Endothelial cell of umbilical vein (primary cell): ENCODE measurements around the gene UST. TPM values are rescaled to one million over a fixed set of nuclear protein-coding genes. Genes with fewer than 3 reads are reported as not detected.

Experiments
- BruUV-seq: library from RNA; stranded (reverse); fragments of 400-500 nt; replicated peaks from 2 replicates; lab custom pipeline; 2021; lab: Mats Ljungman, UMichigan
- CTCF ChIA-PET: fragments of 300-600, 350-600 bp; sonication (Branson Sonifier 250); formaldehyde crosslinking; loops from one replicate; lab custom pipeline; 2021; ENCODE audit warnings: antibody characterized with exemption, inconsistent platforms; lab: Charles Lee
- POLR2A ChIA-PET: fragments of 300-600, 350-600 bp; sonication (Branson Sonifier 250); formaldehyde crosslinking; loops from one replicate; lab custom pipeline; 2021; ENCODE audit warnings: antibody characterized with exemption, inconsistent platforms; lab: Charles Lee
- DNase-seq: peaks from one replicate; pipeline ENCODE4 v3.0.0-alpha.2; 2011; ENCODE audit warnings: low read depth, low spot score
- FAIRE-seq: peaks from 2 replicates; lab custom pipeline; 2011; peaks lifted over from hg19 to GRCh38; lab: Jason Lieb, UNC
- H2AFZ ChIP-seq: 2 replicates; pipeline ENCODE4 v1.6.0; 2012; ENCODE audit warnings: low read depth, low read length, control low read depth, inconsistent platforms
- H3K27ac ChIP-seq: 2 replicates; pipeline ENCODE4 v1.5.1; 2011; ENCODE audit warnings: low read depth, mild to moderate bottlenecking, control low read depth, low read length, moderate library complexity; ENCODE audit not compliant: insufficient read depth
- H3K27me3 ChIP-seq, 2 experiments: 2 replicates each; pipeline versions ENCODE4 v1.6.0 to v1.6.1; 2011; ENCODE audit warnings: low read length in 2 of 2, mixed read lengths in 1 of 2; ENCODE audit not compliant: control insufficient read depth in 2 of 2, insufficient read depth in 2 of 2
- H3K36me3 ChIP-seq, 2 experiments: 2 replicates in 1 of 2; 3 replicates in 1 of 2; pipeline ENCODE4 v1.5.1; 2011; ENCODE audit warnings: low read length in 2 of 2, mild to moderate bottlenecking in 1 of 2, moderate library complexity in 1 of 2; ENCODE audit not compliant: control insufficient read depth in 2 of 2, insufficient read depth in 2 of 2; ENCODE audit errors: extremely low read depth in 1 of 2
- H3K4me1 ChIP-seq: 3 replicates; pipeline ENCODE4 v1.5.1; 2011; ENCODE audit warnings: mild to moderate bottlenecking, low read length; ENCODE audit not compliant: control insufficient read depth, insufficient read depth; ENCODE audit errors: extremely low read depth
- H3K4me2 ChIP-seq: 2 replicates; pipeline ENCODE4 v1.6.1; 2011; ENCODE audit warnings: low read length, control low read depth, mixed read lengths; ENCODE audit not compliant: insufficient read depth
- H3K4me3 ChIP-seq, 3 experiments: fragments of 200-600 bp in 1 of 3; sonication (generic), shearing (Covaris generic) in 1 of 3; replicated peaks in 1 of 3; 2 replicates each; pipeline ENCODE4 v1.5.1; 2011 to 2016; ENCODE audit warnings: control low read depth in 3 of 3, low read length in 3 of 3, mild to moderate bottlenecking in 2 of 3, inconsistent platforms in 1 of 3, low read depth in 1 of 3, moderate library complexity in 1 of 3; ENCODE audit not compliant: insufficient read depth in 1 of 3
- H3K79me2 ChIP-seq: 2 replicates; pipeline ENCODE4 v1.6.0; 2012; ENCODE audit warnings: low read length, inconsistent platforms; ENCODE audit not compliant: control insufficient read depth, insufficient read depth
- H3K9ac ChIP-seq: replicated peaks from 2 replicates; pipeline ENCODE3; 2011; ENCODE audit warnings: low read length, control low read depth; ENCODE audit not compliant: insufficient read depth; ENCODE audit errors: extremely low read depth
- H3K9me1 ChIP-seq: replicated peaks from 3 replicates; pipeline ENCODE4 v1.6.0; 2011; ENCODE audit warnings: mild to moderate bottlenecking, low read length; ENCODE audit not compliant: control insufficient read depth, insufficient read depth; ENCODE audit errors: extremely low read depth
- H3K9me3 ChIP-seq: replicated peaks from 2 replicates; pipeline ENCODE4 v1.5.1; 2012; ENCODE audit warnings: low read length, inconsistent platforms; ENCODE audit not compliant: control insufficient read depth, insufficient read depth
- H4K20me1 ChIP-seq: replicated peaks from 2 replicates; pipeline ENCODE3; 2011; ENCODE audit warnings: mild to moderate bottlenecking, low read length; ENCODE audit not compliant: control insufficient read depth, insufficient read depth; ENCODE audit errors: extremely low read depth
- EZH2 ChIP-seq: IDR thresholded peaks from 2 replicates; pipeline ENCODE4 v1.6.1; 2012; ENCODE audit warnings: borderline replicate concordance, low read depth, mild to moderate bottlenecking, moderate library complexity, low read length, inconsistent platforms; ENCODE audit not compliant: severe bottlenecking
- FOS ChIP-seq: IDR thresholded peaks from 2 replicates; pipeline ENCODE4 v1.6.1; 2011; ENCODE audit warnings: mild to moderate bottlenecking, low read length, moderate library complexity, borderline replicate concordance; ENCODE audit not compliant: insufficient read depth
- JUN ChIP-seq: IDR thresholded peaks from 2 replicates; pipeline ENCODE4 v1.6.1; 2011; ENCODE audit warnings: borderline replicate concordance, low read depth; ENCODE audit not compliant: insufficient read length, insufficient read depth
- MYC ChIP-seq: IDR thresholded peaks from one replicate; pipeline ENCODE4 v1.6.1; 2011; ENCODE audit warnings: mild to moderate bottlenecking, low read depth, low read length
- POLR2A ChIP-seq: IDR thresholded peaks from 2 replicates; pipeline ENCODE4 v1.6.1; 2012; ENCODE audit warnings: low read depth, mild to moderate bottlenecking, control low read depth, low read length
- dilution Hi-C: fragments of 300-500 bp; cut with MboI; formaldehyde crosslinking; loops from one replicate; pipeline ENCODE4 v1.15.0; 2019; ENCODE audit warnings: low sequenced_read_pairs; ENCODE audit not compliant: extremely low pct_ligation_motif_present
- intact Hi-C: fragments of 100-400 bp; cut with micrococcal nuclease; formaldehyde crosslinking; loops from one replicate; pipeline ENCODE4 v1.10.0; 2022
- polyA plus RNA-seq, 4 experiments: library from polyadenylated mRNA; depleted of rRNA in 3 of 4; stranded (reverse) in 3 of 4; unstranded in 1 of 4; fragments of >200 nt; gene quantifications; 2 replicates each; pipeline versions ENCODE4 v1.2.1 to v1.2.3, GENCODE V29; 2011 to 2012; ENCODE audit warnings: missing spikeins in 1 of 4
- total RNA-seq: library from RNA; stranded (reverse); gene quantifications from 2 replicates; pipeline ENCODE4 v1.2.3, GENCODE V29; 2021

The UST gene
- total and polyA plus RNA-seq, 2 donors (not counting 3 experiments of a cell fraction or from before 2014, with no cell fraction given): 0.26 to 0.84 TPM

- POLR2A ChIA-PET: no interaction called here
Observed at GRCh38 chr6:148898376-148899014, 151.7 kb downstream of the UST start.

GRCh38 chr6:148904896-148905870, 158.4 kb downstream of the UST start:
- no peaks in the 10 kb centered on the region for H3K9me3 ChIP-seq
- FAIRE-seq: no peak
- BruUV-seq: no TSS peak
- no peaks in the 10 kb centered on the region for H3K4me1 ChIP-seq
- H4K20me1 ChIP-seq: no peaks in the 10 kb centered on the region
- H3K27me3 ChIP-seq: no peaks in the 10 kb centered on the region
- H3K4me3 ChIP-seq: no peak overlapping the region
- no peaks in the 10 kb centered on the region for H3K9me1 ChIP-seq
- no peak overlapping the region for H3K9ac ChIP-seq
- TF ChIP-seq FOS (no peak), EZH2 (no peak), MYC (no peak)
- ChIA-PET CTCF (no interaction called here), POLR2A (no interaction called here)
- no peaks in the 10 kb centered on the region for H3K79me2 ChIP-seq
- no peaks in the 10 kb centered on the region for H3K36me3 ChIP-seq
- H3K27ac ChIP-seq: no peak overlapping the region
- H2AFZ ChIP-seq: no peak overlapping the region
- H3K4me2 ChIP-seq: no peak overlapping the region
- DNase-seq: no peak
- intact Hi-C loops: no loop called here
- dilution Hi-C loops: no loop called here

More at GRCh38 chr6:148898376-148899014, 151.7 kb downstream of the UST start:
- Histone ChIP-seq H2AFZ (no peak overlapping the region), H3K9ac (no peak overlapping the region), H3K27ac (no peak overlapping the region), H3K4me2 (no peak overlapping the region), H3K9me3 (no peaks in the 10 kb centered on the region), H3K9me1 (no peaks in the 10 kb centered on the region), H4K20me1 (no peaks in the 10 kb centered on the region), H3K4me1 (no peaks in the 10 kb centered on the region), H3K36me3 (no peaks in the 10 kb centered on the region), H3K27me3 (no peaks in the 10 kb centered on the region), H3K4me3 (no peak overlapping the region), H3K79me2 (no peaks in the 10 kb centered on the region)
- dilution Hi-C loops (no loop called here), intact Hi-C loops (no loop called here)
- no peak for DNase-seq
- TF ChIP-seq MYC (no peak), POLR2A (no peak), EZH2 (no peak), JUN (no peak)
- no peak for FAIRE-seq
- CTCF ChIA-PET: no interaction called here
- no TSS peak for BruUV-seq
